Mammary epithelial cell (primary cell): ENCODE data around the gene KCNT1.

ENCODE experiments used
- CTCF ChIP-seq, 2 donors: IDR thresholded peaks in 1 of 2; conservative IDR thresholded peaks in 1 of 2; 2 replicates each; pipeline ENCODE4 v1.5.1; 2011 to 2012; ENCODE audit warnings: inconsistent platforms in 2 of 2, low read length in 2 of 2, mild to moderate bottlenecking in 2 of 2, control low read depth in 1 of 2, low read depth in 1 of 2; ENCODE audit not compliant: insufficient read depth in 1 of 2; ENCODE audit errors: extremely low read depth in 1 of 2
- EZH2 ChIP-seq: IDR thresholded peaks from 2 replicates; pipeline ENCODE4 v1.6.1; 2012; ENCODE audit warnings: low read length, inconsistent platforms, borderline replicate concordance

- TF ChIP-seq CTCF (conservative IDR thresholded peaks at IDR 0.05 in 1 of 2, IDR thresholded peaks at IDR 0.05 in 1 of 2; ENCODE audit: extremely low read depth in 1 of 2, insufficient read depth in 1 of 2, low read depth in 1 of 2, low read length in 2 of 2) (no peak), EZH2 (no peak)
Measured at GRCh38 chr9:135812961-135813360, 111.0 kb downstream of the KCNT1 start.
